MM.1S (cell line): Measurements from ENCODE around the gene PCDHA4.
A peak's percentile ranks its signal among the peaks of the same experiment; 100 is the strongest.
"Not testable (repeated sequence)": the region's sequence is repeated elsewhere in the genome, so short reads cannot be mapped to it uniquely, and the experiment has no call there.

ENCODE experiments used
- DNase-seq: peaks from one replicate; pipeline ENCODE4 v3.0.0-alpha.2; 2015
- H2AFZ ChIP-seq: fragments of 300-600 bp; sonication (generic); 2 replicates; pipeline ENCODE4 v1.6.0; 2016; ENCODE audit warnings: antibody characterized with exemption, low read length
- H3F3A ChIP-seq: fragments of 300-600 bp; sonication (generic); 2 replicates; pipeline ENCODE4 v1.6.1; 2016; ENCODE audit warnings: mild to moderate bottlenecking, antibody characterized with exemption, low read length, moderate library complexity, mixed read lengths; ENCODE audit not compliant: insufficient read depth
- H3K27ac ChIP-seq: fragments of 300-600 bp; sonication (generic); 2 replicates; pipeline ENCODE4 v1.5.1; 2016; ENCODE audit warnings: mild to moderate bottlenecking, low read length
- H3K27me3 ChIP-seq: fragments of 300-600 bp; sonication (generic); replicated peaks from 2 replicates; pipeline ENCODE4 v1.6.0; 2016; ENCODE audit warnings: low read length; ENCODE audit not compliant: insufficient read depth
- H3K36me3 ChIP-seq: fragments of 300-600 bp; sonication (generic); replicated peaks from 2 replicates; pipeline ENCODE4 v1.6.1; 2016; ENCODE audit warnings: mild to moderate bottlenecking, low read length, mixed read lengths; ENCODE audit not compliant: insufficient read depth
- H3K4me1 ChIP-seq: fragments of 300-600 bp; sonication (generic); 2 replicates; pipeline ENCODE4 v1.6.1; 2016; ENCODE audit warnings: low read length, mixed read lengths
- H3K4me2 ChIP-seq: fragments of 300-600 bp; sonication (generic); 2 replicates; pipeline ENCODE4 v1.6.0; 2016; ENCODE audit warnings: low read depth, low read length
- H3K4me3 ChIP-seq: fragments of 300-600 bp; sonication (generic); 2 replicates; pipeline ENCODE4 v1.5.1; 2016; ENCODE audit warnings: low read length, mixed read lengths
- H3K79me2 ChIP-seq: fragments of 300-600 bp; sonication (generic); 2 replicates; pipeline ENCODE4 v1.6.1; 2016; ENCODE audit warnings: mixed run types, low read length, mixed read lengths
- H3K9ac ChIP-seq: fragments of 300-600 bp; sonication (generic); 2 replicates; pipeline ENCODE4 v1.6.1; 2016; ENCODE audit warnings: low read length, mixed read lengths
- H3K9me2 ChIP-seq: fragments of 300-600 bp; sonication (generic); replicated peaks from 2 replicates; pipeline ENCODE4 v1.6.1; 2016; ENCODE audit warnings: mild to moderate bottlenecking, low read length, mixed read lengths; ENCODE audit not compliant: insufficient read depth
- H3K9me3 ChIP-seq: fragments of 300-600 bp; sonication (generic); replicated peaks from 2 replicates; pipeline ENCODE4 v1.6.1; 2016; ENCODE audit warnings: mild to moderate bottlenecking, low read length, mixed read lengths; ENCODE audit not compliant: insufficient read depth
- H4K20me1 ChIP-seq: fragments of 300-600 bp; sonication (generic); 2 replicates; pipeline ENCODE4 v1.6.1; 2016; ENCODE audit warnings: mild to moderate bottlenecking, low read length, moderate library complexity, mixed read lengths; ENCODE audit not compliant: insufficient read depth
- EZH2 ChIP-seq: fragments of 300-600 bp; sonication (generic); optimal IDR thresholded peaks from 2 replicates; pipeline ENCODE3; 2017; ENCODE audit warnings: low read depth, mild to moderate bottlenecking, antibody characterized with exemption, low read length, mixed read lengths
- EZH2phosphoT487 ChIP-seq: fragments of 300-600 bp; sonication (generic); IDR thresholded peaks from 2 replicates; pipeline ENCODE4 v1.6.1; 2018; ENCODE audit warnings: antibody characterized with exemption, low read length
- TF ChIP-seq, protein P1 (sequence below): fragments of 300-600 bp; sonication (generic); IDR thresholded peaks from 2 replicates; pipeline ENCODE4 v1.5.1; 2016; ENCODE audit warnings: antibody characterized with exemption, low read length, mixed read lengths

PCDHA4 gene

DNA sequence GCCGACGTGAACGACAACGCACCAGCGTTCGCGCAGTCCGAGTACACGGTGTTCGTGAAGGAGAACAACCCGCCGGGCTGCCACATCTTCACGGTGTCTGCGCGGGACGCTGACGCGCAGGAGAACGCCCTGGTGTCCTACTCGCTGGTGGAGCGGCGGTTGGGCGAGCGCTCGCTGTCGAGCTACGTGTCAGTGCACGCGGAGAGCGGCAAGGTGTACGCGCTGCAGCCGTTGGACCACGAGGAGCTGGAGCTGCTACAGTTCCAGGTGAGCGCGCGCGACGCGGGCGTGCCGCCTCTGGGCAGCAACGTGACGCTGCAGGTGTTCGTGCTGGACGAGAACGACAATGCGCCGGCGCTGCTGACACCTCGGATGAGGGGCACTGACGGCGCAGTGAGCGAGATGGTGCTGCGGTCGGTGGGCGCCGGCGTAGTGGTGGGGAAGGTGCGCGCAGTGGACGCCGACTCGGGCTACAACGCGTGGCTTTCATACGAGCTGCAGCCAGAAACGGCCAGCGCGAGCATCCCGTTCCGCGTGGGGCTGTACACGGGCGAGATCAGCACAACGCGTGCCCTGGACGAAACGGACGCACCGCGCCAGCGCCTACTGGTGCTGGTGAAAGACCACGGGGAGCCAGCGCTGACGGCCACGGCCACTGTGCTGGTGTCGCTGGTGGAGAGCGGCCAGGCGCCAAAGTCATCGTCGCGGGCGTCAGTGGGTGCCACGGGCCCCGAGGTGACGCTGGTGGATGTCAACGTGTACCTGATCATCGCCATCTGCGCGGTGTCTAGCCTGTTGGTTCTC lies 43.2 kb downstream of the PCDHA4 start:
- not testable (repeated sequence) for H3F3A ChIP-seq, H2AFZ ChIP-seq, H3K9me2 ChIP-seq, H4K20me1 ChIP-seq, H3K4me1 ChIP-seq, H3K79me2 ChIP-seq, H3K4me2 ChIP-seq, H3K9ac ChIP-seq, H3K27ac ChIP-seq, DNase-seq, H3K9me3 ChIP-seq, H3K27me3 ChIP-seq, H3K4me3 ChIP-seq, H3K36me3 ChIP-seq

DNA sequence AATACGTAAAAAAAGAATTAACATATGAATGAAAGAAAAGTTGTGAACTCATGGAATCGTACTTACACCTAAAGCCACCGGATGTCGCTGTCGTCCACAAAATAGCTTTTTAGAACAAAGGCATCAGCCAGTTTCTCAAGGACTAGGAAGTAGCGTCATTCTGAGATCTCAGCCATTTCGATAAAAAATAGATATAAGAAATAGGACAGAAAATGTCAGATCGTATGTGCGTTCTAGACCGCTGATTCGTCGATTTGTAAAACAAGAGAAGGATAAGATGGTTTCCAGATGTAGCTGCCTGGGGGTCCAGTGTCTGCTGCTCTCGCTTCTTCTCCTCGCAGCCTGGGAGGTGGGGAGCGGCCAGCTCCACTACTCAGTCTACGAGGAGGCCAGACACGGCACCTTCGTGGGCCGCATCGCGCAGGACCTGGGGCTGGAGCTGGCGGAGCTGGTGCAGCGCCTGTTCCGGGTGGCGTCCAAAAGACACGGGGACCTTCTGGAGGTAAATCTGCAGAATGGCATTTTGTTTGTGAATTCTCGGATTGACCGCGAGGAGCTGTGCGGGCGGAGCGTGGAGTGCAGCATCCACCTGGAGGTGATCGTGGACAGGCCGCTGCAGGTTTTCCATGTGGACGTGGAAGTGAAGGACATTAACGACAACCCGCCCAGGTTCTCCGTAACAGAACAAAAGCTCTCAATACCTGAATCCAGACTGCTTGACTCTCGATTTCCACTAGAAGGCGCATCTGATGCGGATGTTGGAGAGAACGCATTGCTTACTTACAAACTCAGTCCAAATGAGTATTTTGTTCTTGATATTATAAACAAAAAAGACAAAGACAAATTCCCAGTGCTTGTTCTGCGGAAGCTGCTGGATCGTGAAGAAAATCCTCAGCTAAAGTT lies 49.2 kb downstream of the PCDHA4 start, which contains the start of gene PCDHA10:
TSS of gene PCDHA10 (plus strand) at position 126 of the 903 bp plus-strand sequence. CDS start at position 278, 152 bp downstream.
- no peak within 1 kb of the TSS for H2AFZ ChIP-seq
- no peaks in the 10 kb centered on the region for H3K27me3 ChIP-seq
- H3K9ac ChIP-seq = no peak within 1 kb of the TSS
- no peak within 1 kb of the TSS for H3K4me3 ChIP-seq
- no peak for TF ChIP-seq EZH2
- TF ChIP-seq, protein P1, sequence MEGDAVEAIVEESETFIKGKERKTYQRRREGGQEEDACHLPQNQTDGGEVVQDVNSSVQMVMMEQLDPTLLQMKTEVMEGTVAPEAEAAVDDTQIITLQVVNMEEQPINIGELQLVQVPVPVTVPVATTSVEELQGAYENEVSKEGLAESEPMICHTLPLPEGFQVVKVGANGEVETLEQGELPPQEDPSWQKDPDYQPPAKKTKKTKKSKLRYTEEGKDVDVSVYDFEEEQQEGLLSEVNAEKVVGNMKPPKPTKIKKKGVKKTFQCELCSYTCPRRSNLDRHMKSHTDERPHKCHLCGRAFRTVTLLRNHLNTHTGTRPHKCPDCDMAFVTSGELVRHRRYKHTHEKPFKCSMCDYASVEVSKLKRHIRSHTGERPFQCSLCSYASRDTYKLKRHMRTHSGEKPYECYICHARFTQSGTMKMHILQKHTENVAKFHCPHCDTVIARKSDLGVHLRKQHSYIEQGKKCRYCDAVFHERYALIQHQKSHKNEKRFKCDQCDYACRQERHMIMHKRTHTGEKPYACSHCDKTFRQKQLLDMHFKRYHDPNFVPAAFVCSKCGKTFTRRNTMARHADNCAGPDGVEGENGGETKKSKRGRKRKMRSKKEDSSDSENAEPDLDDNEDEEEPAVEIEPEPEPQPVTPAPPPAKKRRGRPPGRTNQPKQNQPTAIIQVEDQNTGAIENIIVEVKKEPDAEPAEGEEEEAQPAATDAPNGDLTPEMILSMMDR = peak; percentile 10; the same call in 1 of the 2 replicates
- H3K27ac ChIP-seq = no peak within 1 kb of the TSS
- H3K36me3 ChIP-seq = no peaks in the 10 kb centered on the region
- DNase-seq = no peak
- H3K4me1 ChIP-seq = no peaks in the 10 kb centered on the region
- H4K20me1 ChIP-seq = no peaks in the 10 kb centered on the region
- no peaks in the 10 kb centered on the region for H3K9me2 ChIP-seq
- H3K79me2 ChIP-seq = no peaks in the 10 kb centered on the region
- H3K4me2 ChIP-seq = no peak within 1 kb of the TSS
- H3K9me3 ChIP-seq = no peaks in the 10 kb centered on the region
- H3F3A ChIP-seq = no peaks in the 10 kb centered on the region

DNA sequence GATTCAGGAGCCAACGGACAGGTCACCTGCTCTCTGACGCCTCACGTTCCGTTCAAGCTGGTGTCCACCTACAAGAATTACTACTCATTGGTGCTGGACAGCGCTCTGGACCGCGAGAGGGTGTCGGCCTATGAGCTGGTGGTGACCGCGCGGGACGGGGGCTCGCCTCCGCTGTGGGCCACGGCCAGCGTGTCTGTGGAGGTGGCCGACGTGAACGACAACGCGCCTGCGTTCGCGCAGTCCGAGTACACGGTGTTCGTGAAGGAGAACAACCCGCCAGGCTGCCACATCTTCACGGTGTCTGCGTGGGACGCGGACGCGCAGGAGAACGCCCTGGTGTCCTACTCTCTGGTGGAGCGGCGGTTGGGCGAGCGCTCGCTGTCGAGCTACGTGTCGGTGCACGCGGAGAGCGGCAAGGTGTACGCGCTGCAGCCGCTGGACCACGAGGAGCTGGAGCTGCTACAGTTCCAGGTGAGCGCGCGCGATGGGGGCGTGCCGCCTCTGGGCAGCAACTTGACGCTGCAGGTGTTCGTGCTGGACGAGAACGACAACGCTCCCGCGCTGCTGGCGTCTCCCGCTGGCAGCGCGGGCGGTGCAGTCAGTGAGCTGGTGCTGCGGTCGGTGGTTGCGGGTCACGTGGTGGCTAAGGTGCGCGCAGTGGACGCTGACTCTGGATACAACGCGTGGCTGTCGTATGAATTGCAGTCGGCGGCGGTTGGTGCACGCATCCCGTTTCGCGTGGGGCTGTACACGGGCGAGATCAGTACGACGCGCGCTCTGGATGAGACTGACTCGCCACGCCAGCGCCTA lies 50.5 kb downstream of the PCDHA4 start:
- Histone ChIP-seq H3K27me3 (no peaks in the 10 kb centered on the region), H3K9ac (no peak overlapping the region), H3K4me1 (no peaks in the 10 kb centered on the region), H3K4me2 (no peak overlapping the region), H3K4me3 (no peak overlapping the region), H3K9me2 (no peaks in the 10 kb centered on the region), H3K79me2 (no peaks in the 10 kb centered on the region), H2AFZ (no peak overlapping the region), H3K36me3 (no peaks in the 10 kb centered on the region), H3K9me3 (no peaks in the 10 kb centered on the region), H3F3A (no peaks in the 10 kb centered on the region), H3K27ac (no peak overlapping the region), H4K20me1 (no peaks in the 10 kb centered on the region)
- no peak for DNase-seq
- no peak for TF ChIP-seq EZH2
- TF ChIP-seq EZH2phosphoT487 = no peak
- TF ChIP-seq, protein P1 = no peak
